Liver (tissue), 9 donors: ENCODE data around the gene SCO2. TPM values are rescaled to one million over a fixed set of nuclear protein-coding genes. Genes with fewer than 3 reads are reported as not detected.
A peak's percentile ranks its signal among the peaks of the same experiment; 100 is the strongest.

Experiments used
- DNase-seq: peaks from one replicate; pipeline ENCODE4 v3.0.0-alpha.2; 2017; ENCODE audit warnings: low spot score
- H3K27ac ChIP-seq, 2 donors: one replicate each; pipeline ENCODE4 v1.7.0; 2013; ENCODE audit warnings: inconsistent platforms in 2 of 2, low read length in 2 of 2, control low read depth in 1 of 2, low read depth in 1 of 2, mild to moderate bottlenecking in 1 of 2
- H3K27me3 ChIP-seq, 4 donors: one replicate each; pipeline versions ENCODE4 v1.6.1 to v1.7.0; 2013; ENCODE audit warnings: low read length in 3 of 4, inconsistent platforms in 1 of 4, mild to moderate bottlenecking in 1 of 4, moderate library complexity in 1 of 4; ENCODE audit not compliant: control insufficient read depth in 4 of 4, insufficient read depth in 4 of 4
- H3K36me3 ChIP-seq, 4 donors: one replicate each; pipeline versions ENCODE4 v1.6.1 to v1.7.0; 2013; ENCODE audit warnings: low read length in 3 of 4, mild to moderate bottlenecking in 3 of 4, low read depth in 1 of 4, moderate library complexity in 1 of 4; ENCODE audit not compliant: control insufficient read depth in 4 of 4, insufficient read depth in 3 of 4
- H3K4me1 ChIP-seq, 4 donors: one replicate each; pipeline versions ENCODE4 v1.6.1 to v1.7.0; 2013; ENCODE audit warnings: low read length in 3 of 4, mild to moderate bottlenecking in 3 of 4, moderate library complexity in 1 of 4; ENCODE audit not compliant: control insufficient read depth in 4 of 4, insufficient read depth in 4 of 4
- H3K4me3 ChIP-seq, 3 donors: one replicate each; pipeline versions ENCODE4 v1.6.1 to v1.7.0; 2013; ENCODE audit warnings: low read length in 3 of 3, control low read depth in 1 of 3, low read depth in 1 of 3, mild to moderate bottlenecking in 1 of 3
- H3K9ac ChIP-seq, 2 donors: one replicate each; pipeline ENCODE4 v1.7.0; 2013; ENCODE audit warnings: low read length in 2 of 2, mild to moderate bottlenecking in 2 of 2, moderate library complexity in 2 of 2, control low read depth in 1 of 2, low read depth in 1 of 2
- H3K9me3 ChIP-seq, 4 donors: one replicate each; pipeline versions ENCODE4 v1.6.1 to v1.7.0; 2013; ENCODE audit warnings: low read length in 3 of 4; ENCODE audit not compliant: control insufficient read depth in 4 of 4
- ATF3 ChIP-seq: IDR thresholded peaks from 2 replicates; pipeline ENCODE4 v1.6.1; 2016; ENCODE audit warnings: antibody characterized with exemption
- CTCF ChIP-seq: fragments of 150-350 bp; IDR thresholded peaks from 2 replicates; pipeline ENCODE4 v1.5.1; 2017; ENCODE audit warnings: improper control_type of control experiment, low read depth, low read length; ENCODE audit not compliant: missing input control
- EGR1 ChIP-seq, 2 donors: IDR thresholded peaks; 2 replicates each; pipeline ENCODE4 v1.6.1; 2016 to 2018; ENCODE audit warnings: antibody characterized with exemption in 2 of 2, low read depth in 2 of 2
- FOXA1 ChIP-seq: IDR thresholded peaks from 2 replicates; pipeline ENCODE4 v1.6.1; 2016; ENCODE audit warnings: antibody characterized with exemption
- FOXA2 ChIP-seq: IDR thresholded peaks from 2 replicates; pipeline ENCODE4 v1.6.1; 2016; ENCODE audit warnings: antibody characterized with exemption
- GABPA ChIP-seq, 2 donors: IDR thresholded peaks in 1 of 2; conservative IDR thresholded peaks in 1 of 2; 2 replicates each; pipeline ENCODE4 v1.6.1; 2016; ENCODE audit warnings: antibody characterized with exemption in 2 of 2, mild to moderate bottlenecking in 1 of 2, moderate library complexity in 1 of 2
- HNF4A ChIP-seq, 2 donors: conservative IDR thresholded peaks; 2 replicates each; pipeline ENCODE4 v1.6.1; 2016; ENCODE audit warnings: antibody characterized with exemption in 2 of 2, mild to moderate bottlenecking in 2 of 2
- HNF4G ChIP-seq: IDR thresholded peaks from 2 replicates; pipeline ENCODE4 v1.6.1; 2016; ENCODE audit warnings: antibody characterized with exemption
- JUND ChIP-seq, 2 donors: IDR thresholded peaks; 2 replicates each; pipeline ENCODE4 v1.6.1; 2016; ENCODE audit warnings: antibody characterized with exemption in 2 of 2
- MAX ChIP-seq: IDR thresholded peaks from 2 replicates; pipeline ENCODE4 v1.6.1; 2016; ENCODE audit warnings: antibody characterized with exemption
- NR2F2 ChIP-seq: IDR thresholded peaks from 2 replicates; pipeline ENCODE4 v1.6.1; 2016; ENCODE audit warnings: antibody characterized with exemption
- RAD21 ChIP-seq, 2 donors: IDR thresholded peaks; 2 replicates each; pipeline ENCODE4 v1.6.1; 2016; ENCODE audit warnings: antibody characterized with exemption in 2 of 2, mild to moderate bottlenecking in 2 of 2
- REST ChIP-seq: IDR thresholded peaks from 2 replicates; pipeline ENCODE4 v1.6.1; 2016; ENCODE audit warnings: antibody characterized with exemption, mild to moderate bottlenecking
- RXRA ChIP-seq, 2 donors: IDR thresholded peaks; 2 replicates each; pipeline ENCODE4 v1.6.1; 2017 to 2018; ENCODE audit warnings: antibody characterized with exemption in 2 of 2, mild to moderate bottlenecking in 1 of 2
- SP1 ChIP-seq: IDR thresholded peaks from 2 replicates; pipeline ENCODE4 v1.6.1; 2018; ENCODE audit warnings: antibody characterized with exemption, mild to moderate bottlenecking
- TAF1 ChIP-seq: conservative IDR thresholded peaks from 2 replicates; pipeline ENCODE4 v1.6.1; 2016; ENCODE audit warnings: antibody characterized with exemption, mild to moderate bottlenecking
- YY1 ChIP-seq: IDR thresholded peaks from 2 replicates; pipeline ENCODE4 v1.6.1; 2016; ENCODE audit warnings: antibody characterized with exemption, mild to moderate bottlenecking
- ZBTB33 ChIP-seq: IDR thresholded peaks from 2 replicates; pipeline ENCODE4 v1.6.1; 2016; ENCODE audit warnings: antibody characterized with exemption
- WGBS: extraction: QIAGEN DNeasy Blood & Tissue Kit; methylation state at CpG from one replicate; pipeline ENCODE4 v1.1.7; 2013; 5-methylcytosine and 5-hydroxymethylcytosine counted together
- polyA plus RNA-seq, 2 donors: library from polyadenylated mRNA; stranded (reverse) in 1 of 2; unstranded in 1 of 2; fragments of 200-250 nt in 1 of 2; fragments of >200 nt in 1 of 2; fragmentation: Nextera tagmentation in 1 of 2; extraction: Ambion mirVana in 1 of 2; gene quantifications; one replicate each; pipeline versions ENCODE4 v1.2.1 to v1.2.3, GENCODE V29; 2013 to 2015
- total RNA-seq, 2 donors: library from RNA; depleted of rRNA; stranded (reverse); fragments of >200 nt; gene quantifications; one replicate each; pipeline ENCODE4 v1.2.3, GENCODE V29; 2014
- donor health status: healthy.
- donor health status: healthy.
- donor health status: healthy.
- donor health status: healthy.
- donor health status: healthy.

Gene SCO2
- total and polyA plus RNA-seq, 4 donors: 1.4 to 2.9 (median 1.8) TPM

GRCh38 chr22:50498322-50498890 is 27.0 kb downstream of the SCO2 start:
- Histone ChIP-seq H3K27me3 (no peaks in the 10 kb centered on the region), H3K36me3 (peaks cover 0 to 10% (median 5%) of the 10 kb centered on the region in 4 donors), H3K4me3 (no peak overlapping the region), H3K9me3 (no peaks in the 10 kb centered on the region), H3K27ac (peak overlapping the region; percentile 23 to 37), H3K9ac (no peak overlapping the region), H3K4me1 (peaks cover 2 to 15% (median 13%) of the 10 kb centered on the region in 4 donors)
- 6% methylated on average over 13 of the region's 13 CpGs for WGBS
- TF ChIP-seq FOXA2 (no peak), MAX (no peak), HNF4A (conservative IDR thresholded peaks at IDR 0.05) (peak; percentile 52 to 60), RXRA (IDR thresholded peaks at IDR 0.05) (peak; percentile 51 to 58), JUND (IDR thresholded peaks at IDR 0.05) (no peak), YY1 (peak; percentile 7), REST (peak; percentile 74), GABPA (IDR thresholded peaks at IDR 0.05 in 1 of 2, conservative IDR thresholded peaks at IDR 0.05 in 1 of 2) (no peak), SP1 (peak; percentile 76), HNF4G (no peak), NR2F2 (peak; percentile 40), TAF1 (no peak), CTCF (peak; percentile 66), RAD21 (IDR thresholded peaks at IDR 0.05) (peak; percentile 82 to 86)
- DNase-seq: peak; percentile 58

GRCh38 chr22:50497093-50497492 is 28.3 kb downstream of the SCO2 start:
- 71% methylated on average over 6 of the region's 6 CpGs for WGBS
- DNase-seq: no peak
- no peak overlapping the region for H3K27ac ChIP-seq
- TF ChIP-seq CTCF (no peak), HNF4G (no peak), ZBTB33 (no peak), HNF4A (conservative IDR thresholded peaks at IDR 0.05) (no peak), NR2F2 (no peak), YY1 (no peak), ATF3 (no peak), REST (no peak), FOXA1 (no peak), GABPA (IDR thresholded peaks at IDR 0.05 in 1 of 2, conservative IDR thresholded peaks at IDR 0.05 in 1 of 2) (no peak), RXRA (IDR thresholded peaks at IDR 0.05) (no peak), SP1 (no peak), EGR1 (IDR thresholded peaks at IDR 0.05; ENCODE audit: low read depth in 2 of 2) (no peak)

More at GRCh38 chr22:50497093-50497492, 28.3 kb downstream of the SCO2 start:
- no peaks in the 10 kb centered on the region for H3K36me3 ChIP-seq
- H3K9me3 ChIP-seq: no peaks in the 10 kb centered on the region
- no peak overlapping the region for H3K4me3 ChIP-seq
- H3K9ac ChIP-seq: no peak overlapping the region
- H3K4me1 ChIP-seq: peaks cover 2 to 15% (median 13%) of the 10 kb centered on the region in 4 donors
- H3K27me3 ChIP-seq: no peaks in the 10 kb centered on the region
